ENCODE measurements around the gene IL3. TPM values are rescaled to one million over a fixed set of nuclear protein-coding genes. Genes with fewer than 3 reads are reported as not detected.

IL3 gene
- total and polyA plus RNA-seq, 9 of the 15 experiments (the other 6 are each of a cell fraction or from before 2014, with no cell fraction given) = not detected

- TF ChIP-seq, protein P1, sequence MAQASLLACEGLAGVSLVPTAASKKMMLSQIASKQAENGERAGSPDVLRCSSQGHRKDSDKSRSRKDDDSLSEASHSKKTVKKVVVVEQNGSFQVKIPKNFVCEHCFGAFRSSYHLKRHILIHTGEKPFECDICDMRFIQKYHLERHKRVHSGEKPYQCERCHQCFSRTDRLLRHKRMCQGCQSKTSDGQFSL (CRISPR knock-in tag; IDR thresholded peaks at IDR 0.05) = peak; percentile 61; the same call in 1 of the 2 replicates
- TF ChIP-seq, protein P1 (tag; IDR thresholded peaks at IDR 0.05) = no peak
- TF ChIP-seq ATF6 (CRISPR knock-in tag; IDR thresholded peaks at IDR 0.05) (0 out of 2 replicates have a peak, but pooled peaks have one; percentile 61), RUNX1 (IDR thresholded peaks at IDR 0.05; ENCODE audit: low read depth) (no peak), ZNF263 (CRISPR knock-in tag; IDR thresholded peaks at IDR 0.05; ENCODE audit: borderline replicate concordance) (no peak), ARID4B (CRISPR knock-in tag; IDR thresholded peaks at IDR 0.05) (peak; percentile 57; the same call in 1 of the 2 replicates)
Observed at GRCh38 chr5:132012371-132013005, 48.0 kb upstream of the IL3 start (continued).

Data from K562 (cell line).